A549 (cell line): Measurements from ENCODE around the gene VIL1.

ENCODE experiments used
- CEBPB ChIP-seq, 2 experiments: fragments of >200 bp in 1 of 2; sonication (Bioruptor Twin) in 1 of 2; formaldehyde crosslinking in 1 of 2; IDR thresholded peaks; 2 replicates each; pipeline ENCODE4 v1.6.1; 2012 to 2016
- KDM5A ChIP-seq: fragments of 200-600 bp; sonication (generic); IDR thresholded peaks from 2 replicates; pipeline ENCODE4 v1.6.1; 2016; ENCODE audit warnings: antibody characterized with exemption, mild to moderate bottlenecking
- NFE2L2 ChIP-seq: fragments of 150-350 bp; conservative IDR thresholded peaks from 2 replicates; pipeline ENCODE4 v1.6.1; 2014; ENCODE audit warnings: low read length
- POLR2A ChIP-seq: IDR thresholded peaks from 2 replicates; pipeline ENCODE4 v1.6.1; 2012; ENCODE audit warnings: mild to moderate bottlenecking, low read length
- RAD21 ChIP-seq, 2 experiments: fragments of >200 bp in 1 of 2; sonication (Bioruptor Twin) in 1 of 2; formaldehyde crosslinking in 1 of 2; IDR thresholded peaks in 1 of 2; conservative IDR thresholded peaks in 1 of 2; 2 replicates in 1 of 2; 3 replicates in 1 of 2; pipeline ENCODE4 v1.6.1; 2012 to 2018; ENCODE audit warnings: inconsistent platforms in 1 of 2
- RNF2 ChIP-seq: fragments of 200-600 bp; sonication (generic); IDR thresholded peaks from 2 replicates; pipeline ENCODE4 v1.6.1; 2016; ENCODE audit warnings: low read depth, mild to moderate bottlenecking, antibody characterized with exemption, moderate library complexity, borderline replicate concordance
- TF ChIP-seq, protein P1 (sequence below): fragments of >200 bp; sonication (Bioruptor Twin); formaldehyde crosslinking; IDR thresholded peaks from 3 replicates; pipeline ENCODE4 v1.5.1; 2016
- TF ChIP-seq, protein P2 (sequence below): IDR thresholded peaks from 2 replicates; pipeline ENCODE4 v1.6.1; 2012
- TF ChIP-seq, protein P3 (sequence below): fragments of 250-450 bp; sonication (Bioruptor Pico); IDR thresholded peaks from 2 replicates; pipeline ENCODE4 v1.5.0; 2021; ENCODE audit warnings: mild to moderate bottlenecking, moderate library complexity, borderline replicate concordance

DNA sequence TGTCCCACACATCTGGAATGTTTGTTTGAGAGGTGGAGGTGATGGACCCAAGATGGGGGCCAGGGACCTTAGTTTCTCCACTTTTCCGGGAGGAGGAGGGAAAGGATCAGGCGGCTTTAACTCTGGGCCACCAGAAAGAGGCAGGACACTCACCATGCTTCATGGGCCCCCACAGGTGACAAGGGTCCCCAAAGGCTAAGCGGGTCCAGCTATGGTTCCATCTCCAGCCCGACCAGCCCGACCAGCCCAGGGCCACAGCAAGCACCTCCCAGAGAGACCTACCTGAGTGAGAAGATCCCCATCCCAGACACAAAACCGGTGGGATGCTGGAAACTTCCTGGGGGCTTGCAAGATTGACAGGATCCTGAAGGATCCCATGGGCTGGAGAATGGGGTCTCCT is 36.1 kb upstream of the VIL1 start:
- TF ChIP-seq, protein P1, sequence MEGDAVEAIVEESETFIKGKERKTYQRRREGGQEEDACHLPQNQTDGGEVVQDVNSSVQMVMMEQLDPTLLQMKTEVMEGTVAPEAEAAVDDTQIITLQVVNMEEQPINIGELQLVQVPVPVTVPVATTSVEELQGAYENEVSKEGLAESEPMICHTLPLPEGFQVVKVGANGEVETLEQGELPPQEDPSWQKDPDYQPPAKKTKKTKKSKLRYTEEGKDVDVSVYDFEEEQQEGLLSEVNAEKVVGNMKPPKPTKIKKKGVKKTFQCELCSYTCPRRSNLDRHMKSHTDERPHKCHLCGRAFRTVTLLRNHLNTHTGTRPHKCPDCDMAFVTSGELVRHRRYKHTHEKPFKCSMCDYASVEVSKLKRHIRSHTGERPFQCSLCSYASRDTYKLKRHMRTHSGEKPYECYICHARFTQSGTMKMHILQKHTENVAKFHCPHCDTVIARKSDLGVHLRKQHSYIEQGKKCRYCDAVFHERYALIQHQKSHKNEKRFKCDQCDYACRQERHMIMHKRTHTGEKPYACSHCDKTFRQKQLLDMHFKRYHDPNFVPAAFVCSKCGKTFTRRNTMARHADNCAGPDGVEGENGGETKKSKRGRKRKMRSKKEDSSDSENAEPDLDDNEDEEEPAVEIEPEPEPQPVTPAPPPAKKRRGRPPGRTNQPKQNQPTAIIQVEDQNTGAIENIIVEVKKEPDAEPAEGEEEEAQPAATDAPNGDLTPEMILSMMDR: no peak
- no peak for TF ChIP-seq RNF2
- no peak for TF ChIP-seq POLR2A
- TF ChIP-seq NFE2L2: no peak
- TF ChIP-seq KDM5A: no peak
- TF ChIP-seq RAD21 (conservative IDR thresholded peaks at IDR 0.05 in 1 of 2, IDR thresholded peaks at IDR 0.05 in 1 of 2): no peak
- TF ChIP-seq, protein P2, sequence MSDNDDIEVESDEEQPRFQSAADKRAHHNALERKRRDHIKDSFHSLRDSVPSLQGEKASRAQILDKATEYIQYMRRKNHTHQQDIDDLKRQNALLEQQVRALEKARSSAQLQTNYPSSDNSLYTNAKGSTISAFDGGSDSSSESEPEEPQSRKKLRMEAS: no peak
- TF ChIP-seq, protein P3, sequence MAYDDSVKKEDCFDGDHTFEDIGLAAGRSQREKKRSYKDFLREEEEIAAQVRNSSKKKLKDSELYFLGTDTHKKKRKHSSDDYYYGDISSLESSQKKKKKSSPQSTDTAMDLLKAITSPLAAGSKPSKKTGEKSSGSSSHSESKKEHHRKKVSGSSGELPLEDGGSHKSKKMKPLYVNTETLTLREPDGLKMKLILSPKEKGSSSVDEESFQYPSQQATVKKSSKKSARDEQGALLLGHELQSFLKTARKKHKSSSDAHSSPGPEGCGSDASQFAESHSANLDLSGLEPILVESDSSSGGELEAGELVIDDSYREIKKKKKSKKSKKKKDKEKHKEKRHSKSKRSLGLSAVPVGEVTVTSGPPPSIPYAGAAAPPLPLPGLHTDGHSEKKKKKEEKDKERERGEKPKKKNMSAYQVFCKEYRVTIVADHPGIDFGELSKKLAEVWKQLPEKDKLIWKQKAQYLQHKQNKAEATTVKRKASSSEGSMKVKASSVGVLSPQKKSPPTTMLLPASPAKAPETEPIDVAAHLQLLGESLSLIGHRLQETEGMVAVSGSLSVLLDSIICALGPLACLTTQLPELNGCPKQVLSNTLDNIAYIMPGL (CRISPR knock-in tag): no peak
- no peak for TF ChIP-seq CEBPB (IDR thresholded peaks at IDR 0.05)
